MM.1S (cell line): ENCODE measurements around the gene DLEU7.

Source experiments
- EZH2 ChIP-seq: fragments of 300-600 bp; sonication (generic); optimal IDR thresholded peaks from 2 replicates; pipeline ENCODE3; 2017; ENCODE audit warnings: low read depth, mild to moderate bottlenecking, antibody characterized with exemption, low read length, mixed read lengths
- EZH2phosphoT487 ChIP-seq: fragments of 300-600 bp; sonication (generic); IDR thresholded peaks from 2 replicates; pipeline ENCODE4 v1.6.1; 2018; ENCODE audit warnings: antibody characterized with exemption, low read length
- TF ChIP-seq, protein P1 (sequence below): fragments of 300-600 bp; sonication (generic); IDR thresholded peaks from 2 replicates; pipeline ENCODE4 v1.5.1; 2016; ENCODE audit warnings: antibody characterized with exemption, low read length, mixed read lengths

DNA sequence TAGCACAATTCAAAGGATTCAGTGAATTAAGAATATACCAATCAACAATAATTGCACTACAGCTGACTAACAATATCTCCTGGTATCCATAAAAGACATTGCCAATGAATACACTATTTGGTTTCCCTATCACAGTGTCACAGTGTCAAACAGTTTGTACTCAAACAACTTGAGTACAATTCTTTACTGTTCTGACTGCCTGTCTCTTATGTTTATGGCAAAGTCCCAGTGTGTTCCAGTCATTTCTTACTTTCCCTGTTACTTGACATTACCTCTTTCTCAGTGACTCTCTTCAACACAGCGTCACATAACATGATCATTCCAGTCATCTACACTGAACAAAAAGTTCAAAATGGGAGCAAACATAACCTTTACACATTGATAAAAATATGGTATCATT lies 44.9 kb upstream of the DLEU7 start:
- TF ChIP-seq, protein P1, sequence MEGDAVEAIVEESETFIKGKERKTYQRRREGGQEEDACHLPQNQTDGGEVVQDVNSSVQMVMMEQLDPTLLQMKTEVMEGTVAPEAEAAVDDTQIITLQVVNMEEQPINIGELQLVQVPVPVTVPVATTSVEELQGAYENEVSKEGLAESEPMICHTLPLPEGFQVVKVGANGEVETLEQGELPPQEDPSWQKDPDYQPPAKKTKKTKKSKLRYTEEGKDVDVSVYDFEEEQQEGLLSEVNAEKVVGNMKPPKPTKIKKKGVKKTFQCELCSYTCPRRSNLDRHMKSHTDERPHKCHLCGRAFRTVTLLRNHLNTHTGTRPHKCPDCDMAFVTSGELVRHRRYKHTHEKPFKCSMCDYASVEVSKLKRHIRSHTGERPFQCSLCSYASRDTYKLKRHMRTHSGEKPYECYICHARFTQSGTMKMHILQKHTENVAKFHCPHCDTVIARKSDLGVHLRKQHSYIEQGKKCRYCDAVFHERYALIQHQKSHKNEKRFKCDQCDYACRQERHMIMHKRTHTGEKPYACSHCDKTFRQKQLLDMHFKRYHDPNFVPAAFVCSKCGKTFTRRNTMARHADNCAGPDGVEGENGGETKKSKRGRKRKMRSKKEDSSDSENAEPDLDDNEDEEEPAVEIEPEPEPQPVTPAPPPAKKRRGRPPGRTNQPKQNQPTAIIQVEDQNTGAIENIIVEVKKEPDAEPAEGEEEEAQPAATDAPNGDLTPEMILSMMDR = no peak
- TF ChIP-seq EZH2 (no peak), EZH2phosphoT487 (no peak)
